DMS114 treated with DMSO at 0.1 percent for 48 hours (cell line): ENCODE data around the gene RSAD1.
"Not testable (repeated sequence)": the region's sequence is repeated elsewhere in the genome, so short reads cannot be mapped to it uniquely, and the experiment has no call there.

ENCODE experiments used
- DNase-seq: peaks from one replicate; lab custom pipeline; 2025; ENCODE audit not compliant: unreplicated experiment; lab: John Stamatoyannopoulos, UW

Gene RSAD1

DNA sequence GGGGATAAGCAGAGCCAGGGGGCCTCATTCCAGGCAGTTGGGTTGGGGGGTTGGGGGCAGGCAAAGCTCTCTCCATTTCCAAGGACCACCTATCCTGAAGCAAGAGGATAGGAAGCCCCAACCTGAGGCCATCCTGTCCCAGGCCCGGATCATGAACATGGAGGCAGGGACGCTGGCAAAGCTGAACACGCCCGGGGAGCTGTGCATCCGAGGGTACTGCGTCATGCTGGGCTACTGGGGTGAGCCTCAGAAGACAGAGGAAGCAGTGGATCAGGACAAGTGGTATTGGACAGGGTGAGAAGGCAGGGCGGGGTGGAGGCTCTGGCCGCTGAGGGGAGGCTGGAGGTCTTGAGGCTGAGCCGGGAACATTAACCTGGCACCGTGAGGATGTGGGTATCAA, 6.4 kb upstream of the RSAD1 start:
- DNase-seq = no peak

DNA sequence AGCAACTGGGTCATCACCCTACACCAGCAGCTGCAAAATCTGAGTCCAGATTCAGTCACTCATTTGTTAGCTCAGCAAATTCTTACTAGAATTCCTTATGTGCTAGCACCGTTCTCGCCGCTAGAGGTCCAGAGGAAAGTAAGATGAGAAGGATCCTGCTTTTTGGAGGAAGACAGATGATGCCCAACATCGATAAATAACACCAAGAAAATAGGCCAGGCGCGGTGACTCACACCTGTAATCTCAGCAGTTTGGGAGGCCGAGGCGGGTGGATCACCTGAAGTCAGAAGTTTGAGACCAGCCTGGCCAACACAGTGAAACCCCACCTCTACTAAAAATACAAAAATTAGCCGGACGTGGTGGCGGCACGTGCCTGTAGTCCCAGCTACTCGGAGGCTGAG, 5.9 kb upstream of the RSAD1 start:
- peak; percentile 5 for DNase-seq

DNA sequence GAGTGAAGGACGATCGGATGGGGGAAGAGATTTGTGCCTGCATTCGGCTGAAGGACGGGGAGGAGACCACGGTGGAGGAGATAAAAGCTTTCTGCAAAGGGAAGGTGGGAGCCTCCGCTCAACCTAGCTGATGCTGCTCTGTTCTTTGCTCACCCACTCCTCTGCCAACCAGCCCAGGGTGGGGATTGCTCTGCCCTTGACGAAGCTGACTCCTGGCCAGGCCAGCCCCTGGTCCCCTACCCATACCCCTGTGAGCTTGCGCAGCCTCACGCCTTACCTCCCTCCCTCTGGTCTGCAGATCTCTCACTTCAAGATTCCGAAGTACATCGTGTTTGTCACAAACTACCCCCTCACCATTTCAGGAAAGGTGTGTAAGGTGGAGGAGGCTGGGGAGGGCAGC, 4.8 kb upstream of the RSAD1 start:
- DNase-seq = no peak

DNA sequence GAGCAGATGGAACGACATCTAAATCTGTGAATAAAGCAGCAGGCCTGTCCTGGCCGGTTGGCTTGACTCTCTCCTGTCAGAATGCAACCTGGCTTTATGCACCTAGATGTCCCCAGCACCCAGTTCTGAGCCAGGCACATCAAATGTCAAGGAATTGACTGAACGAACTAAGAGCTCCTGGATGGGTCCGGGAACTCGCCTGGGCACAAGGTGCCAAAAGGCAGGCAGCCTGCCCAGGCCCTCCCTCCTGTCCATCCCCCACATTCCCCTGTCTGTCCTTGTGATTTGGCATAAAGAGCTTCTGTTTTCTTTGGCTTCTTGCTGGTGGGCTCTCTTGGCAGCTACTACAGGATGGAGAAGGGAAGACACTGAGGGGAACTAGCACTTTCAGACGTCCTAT, 4.1 kb upstream of the RSAD1 start:
- no peak for DNase-seq

DNA sequence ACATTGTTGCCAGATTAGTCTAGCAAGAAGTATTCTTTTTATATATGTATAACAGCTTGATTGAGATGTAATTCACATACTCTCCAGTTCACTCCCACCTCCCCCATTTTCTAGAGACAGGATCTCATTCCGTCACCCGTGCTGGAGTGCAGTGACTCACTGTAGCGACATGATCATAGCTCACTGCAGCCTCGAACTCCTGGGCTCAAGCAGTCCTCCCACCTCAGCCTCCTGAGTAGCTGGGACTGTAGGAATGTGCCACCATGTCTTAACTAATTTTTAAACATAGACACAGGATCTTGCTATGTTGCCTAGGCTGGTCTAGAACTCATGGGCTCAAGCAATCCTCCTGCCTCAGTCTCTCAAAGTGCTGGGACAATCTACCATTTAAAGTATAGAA, 3.3 kb upstream of the RSAD1 start:
- DNase-seq = no peak

DNA sequence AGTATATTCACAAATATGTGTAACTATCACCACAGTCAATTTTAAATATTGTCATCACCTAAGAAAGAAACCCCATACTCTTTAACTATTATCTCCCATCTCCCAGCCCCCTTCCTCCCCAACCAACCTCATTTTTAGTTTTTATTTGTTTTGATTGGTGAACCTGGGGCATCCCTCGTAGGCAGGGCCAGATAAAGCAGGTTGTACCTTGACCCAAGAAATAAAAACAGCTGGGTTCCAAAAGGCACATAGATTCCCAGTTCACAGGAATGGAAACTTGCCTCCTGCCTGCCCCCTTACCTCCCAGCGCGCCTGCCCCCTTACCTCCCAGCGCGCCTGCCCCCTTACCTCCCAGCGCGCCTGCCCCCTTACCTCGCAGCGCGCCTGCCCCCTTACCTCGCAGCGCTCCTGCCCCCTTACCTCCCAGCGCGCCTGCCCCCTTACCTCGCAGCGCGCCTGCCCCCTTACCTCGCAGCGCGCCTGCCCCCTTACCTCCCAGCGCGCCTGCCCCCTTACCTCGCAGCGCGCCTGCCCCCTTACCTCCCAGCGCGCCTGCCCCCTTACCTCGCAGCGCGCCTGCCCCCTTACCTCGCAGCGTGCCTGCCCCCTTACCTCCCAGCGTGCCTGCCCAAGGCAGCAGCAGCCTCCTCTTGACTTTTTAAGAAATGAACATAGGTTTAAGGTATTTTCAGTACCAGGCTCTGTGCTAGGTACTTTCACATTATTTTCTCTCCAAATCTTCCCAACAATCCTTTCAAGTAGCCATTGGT, 2.7 kb upstream of the RSAD1 start:
- DNase-seq = not testable (repeated sequence)

DNA sequence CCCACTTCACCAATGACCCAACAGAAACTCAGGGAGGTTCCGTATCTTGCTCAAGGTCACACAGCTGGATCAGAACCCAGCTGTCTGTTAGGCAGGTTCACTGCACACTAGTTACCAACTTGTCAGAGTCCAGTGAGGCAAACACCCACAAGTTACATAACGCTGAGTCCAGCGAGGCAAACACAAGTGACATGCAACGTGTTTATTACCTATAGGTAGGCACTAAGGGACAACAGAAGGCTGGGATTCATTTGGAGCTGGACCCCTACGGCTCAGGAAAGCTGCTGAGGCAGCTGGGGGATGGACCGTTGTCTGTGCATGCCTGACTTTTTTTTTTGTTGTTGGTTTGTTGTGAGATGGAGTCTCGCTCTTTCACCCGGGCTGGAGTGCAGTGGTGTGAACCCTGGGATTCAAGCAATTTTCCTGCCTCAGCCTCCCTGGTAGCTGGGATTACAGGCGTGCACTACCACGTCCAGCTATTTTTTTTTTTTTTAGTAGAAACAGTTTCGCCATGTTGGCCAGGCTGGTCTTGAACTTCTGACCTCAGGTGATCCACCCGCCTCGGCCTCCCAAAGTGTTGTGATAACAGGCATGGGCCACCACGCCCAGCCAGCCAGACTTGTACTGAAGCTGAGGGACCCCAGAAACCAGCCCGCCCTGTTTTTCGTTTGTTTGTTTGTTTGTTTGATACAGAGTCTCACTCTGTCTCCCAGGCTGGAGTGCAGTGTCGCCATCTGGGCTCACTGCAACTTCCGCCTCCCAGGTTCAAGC, 1.9 kb upstream of the RSAD1 start:
- no peak for DNase-seq

DNA sequence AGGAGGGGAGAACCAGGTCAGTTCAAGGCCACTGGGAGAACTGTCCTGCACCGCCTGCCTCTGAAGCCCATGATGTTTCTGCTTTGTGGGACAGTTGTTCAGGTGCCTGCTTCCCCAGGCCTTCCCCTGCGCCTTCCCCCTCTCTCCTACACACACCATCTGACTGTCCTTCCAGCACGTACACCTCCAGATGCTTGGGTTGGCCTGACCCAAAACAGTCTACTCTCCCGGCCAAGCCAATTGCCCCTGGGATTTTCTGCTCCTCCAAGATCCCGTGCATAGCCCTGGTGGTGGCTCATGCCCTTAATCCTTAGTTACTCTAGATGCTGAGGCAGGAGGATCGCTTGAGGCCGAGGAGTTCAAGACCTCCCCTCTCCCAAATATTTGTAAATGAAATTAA, 684 bp upstream of the RSAD1 start:
- DNase-seq = no peak

DNA sequence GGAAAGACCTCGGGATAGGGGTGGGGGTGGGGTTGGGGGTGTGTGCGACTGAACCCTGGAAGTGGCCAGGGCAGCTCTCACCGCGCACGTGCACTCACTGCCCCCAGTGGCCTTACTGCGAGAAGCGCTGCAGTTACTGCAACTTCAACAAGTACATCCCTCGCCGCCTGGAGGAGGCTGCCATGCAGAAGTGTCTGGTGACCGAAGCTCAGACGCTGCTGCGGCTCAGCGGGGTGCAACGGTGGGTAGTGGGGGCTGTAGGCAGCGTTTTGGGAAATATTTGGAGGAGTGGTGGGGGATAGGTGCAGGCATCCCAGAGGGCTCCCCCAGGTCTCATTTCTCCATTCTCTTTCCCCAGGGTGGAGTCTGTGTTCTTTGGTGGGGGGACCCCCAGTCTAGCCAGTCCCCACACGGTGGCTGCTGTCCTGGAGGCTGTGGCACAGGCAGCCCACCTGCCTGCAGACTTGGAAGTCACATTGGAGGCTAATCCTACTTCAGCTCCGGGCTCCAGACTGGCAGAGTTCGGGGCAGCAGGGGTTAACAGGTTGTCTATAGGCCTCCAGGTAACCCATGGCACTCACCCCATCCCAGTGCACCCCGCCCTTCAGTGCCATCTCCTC, 972 bp downstream of the RSAD1 start:
- peak; percentile 70 for DNase-seq

DNA sequence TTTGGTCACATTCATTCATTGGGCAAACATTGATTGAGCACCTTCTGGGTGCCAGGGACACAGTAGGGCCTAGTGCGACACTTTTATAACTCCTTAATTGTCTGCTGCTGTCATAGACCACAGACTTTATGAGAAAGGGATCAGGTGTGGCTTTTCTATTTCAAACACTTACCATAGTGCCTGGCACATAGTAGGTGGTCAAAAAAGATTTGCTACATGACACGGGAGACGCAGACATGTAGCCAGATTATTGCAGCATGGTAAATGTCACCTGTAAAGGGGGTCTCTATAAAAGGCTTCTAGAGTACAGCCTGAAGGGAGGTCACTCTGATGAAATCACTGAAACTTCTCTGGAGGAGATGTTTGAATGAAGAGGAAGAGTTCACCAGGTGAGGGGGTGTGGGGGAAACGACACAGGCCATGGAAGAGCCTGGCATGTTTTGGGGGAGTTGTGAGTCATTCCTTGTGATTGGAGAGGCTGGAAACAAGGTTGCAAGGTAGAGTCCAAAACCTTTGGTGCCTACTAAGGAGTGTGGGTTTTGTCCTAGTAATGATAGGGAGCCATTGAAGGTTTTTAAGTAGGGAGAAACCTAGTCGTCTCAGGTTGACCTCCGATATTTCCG, 1.6 kb downstream of the RSAD1 start:
- DNase-seq = no peak

DNA sequence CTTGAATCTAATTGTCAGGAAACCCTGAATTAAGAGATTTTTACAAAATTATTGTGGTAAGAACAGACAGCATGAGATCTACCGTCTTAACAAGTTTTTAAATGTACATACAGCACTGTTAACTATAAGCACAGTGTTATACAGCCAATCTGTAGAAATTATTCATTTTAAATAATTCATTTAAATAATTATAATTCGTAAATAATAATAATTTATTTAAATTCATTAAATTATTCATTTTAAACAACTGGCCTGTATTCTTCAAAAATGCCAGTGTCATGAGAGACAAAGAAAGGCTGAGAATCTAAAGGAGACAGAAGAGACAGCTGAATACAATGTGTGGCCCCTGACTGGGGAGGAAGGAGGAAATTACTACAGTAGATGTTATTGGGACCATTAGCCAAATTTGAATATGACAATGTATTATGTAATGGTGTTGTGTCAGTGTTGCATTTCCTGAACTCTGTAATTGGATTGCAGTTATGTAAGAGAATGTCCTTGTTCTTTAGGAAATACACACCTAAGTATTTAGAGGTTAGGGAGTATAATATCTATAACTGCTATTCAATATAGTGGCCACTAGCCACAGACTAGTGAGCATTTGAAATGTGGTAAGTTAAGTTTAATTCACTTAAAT, 2.3 kb downstream of the RSAD1 start:
- no peak for DNase-seq

DNA sequence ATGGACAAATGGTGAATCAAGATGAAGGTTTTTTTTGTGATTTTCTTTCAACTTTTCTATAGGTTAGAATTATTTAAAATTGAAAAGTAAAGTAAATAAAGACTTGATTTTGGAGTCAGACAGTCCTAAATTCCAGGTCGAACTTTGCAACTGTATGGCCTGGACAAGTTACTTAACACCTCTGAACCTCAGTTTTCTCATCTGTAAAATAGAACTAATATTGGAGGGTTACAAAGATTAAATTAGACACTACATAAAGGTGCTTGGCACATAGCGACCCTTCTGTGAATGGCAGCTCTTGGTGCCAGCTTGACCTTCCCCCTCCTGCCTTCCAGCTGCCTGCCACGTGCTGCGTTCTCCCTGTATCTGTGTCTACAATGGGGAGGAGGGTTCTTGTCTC, 3.0 kb downstream of the RSAD1 start:
- DNase-seq = no peak

DNA sequence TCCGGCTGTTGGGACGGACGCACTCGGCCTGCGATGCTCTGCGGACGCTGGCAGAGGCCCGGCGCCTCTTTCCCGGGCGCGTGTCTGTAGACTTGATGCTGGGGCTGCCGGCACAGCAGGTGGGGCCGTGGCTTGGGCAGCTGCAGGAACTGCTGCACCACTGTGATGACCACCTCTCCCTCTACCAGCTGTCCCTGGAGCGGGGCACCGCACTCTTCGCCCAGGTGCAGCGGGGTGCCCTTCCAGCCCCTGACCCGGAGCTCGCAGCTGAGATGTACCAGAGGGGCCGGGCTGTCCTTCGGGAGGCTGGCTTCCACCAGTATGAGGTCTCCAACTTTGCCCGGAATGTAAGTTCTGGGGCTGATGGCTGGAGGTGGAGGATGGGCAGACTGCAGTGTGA, 3.5 kb downstream of the RSAD1 start:
- DNase-seq = no peak

DNA sequence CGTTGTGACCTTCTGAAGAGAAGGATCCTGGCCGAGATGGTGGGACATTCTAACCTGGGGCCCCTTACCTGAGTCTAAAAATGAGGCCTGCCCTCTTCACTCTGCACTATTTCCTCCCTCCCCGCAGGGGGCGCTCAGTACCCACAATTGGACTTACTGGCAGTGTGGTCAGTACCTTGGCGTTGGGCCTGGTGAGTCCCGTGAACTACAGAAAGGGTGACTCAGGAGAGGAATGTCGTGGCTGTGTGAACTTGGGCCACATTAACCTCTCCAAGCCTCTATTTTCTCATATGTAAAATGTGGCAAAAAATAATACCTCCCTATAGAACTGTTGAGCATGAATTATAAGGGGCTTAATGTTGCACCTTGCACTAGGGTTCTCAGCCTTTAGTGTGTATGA, 3.9 kb downstream of the RSAD1 start:
- DNase-seq = peak; percentile 50

DNA sequence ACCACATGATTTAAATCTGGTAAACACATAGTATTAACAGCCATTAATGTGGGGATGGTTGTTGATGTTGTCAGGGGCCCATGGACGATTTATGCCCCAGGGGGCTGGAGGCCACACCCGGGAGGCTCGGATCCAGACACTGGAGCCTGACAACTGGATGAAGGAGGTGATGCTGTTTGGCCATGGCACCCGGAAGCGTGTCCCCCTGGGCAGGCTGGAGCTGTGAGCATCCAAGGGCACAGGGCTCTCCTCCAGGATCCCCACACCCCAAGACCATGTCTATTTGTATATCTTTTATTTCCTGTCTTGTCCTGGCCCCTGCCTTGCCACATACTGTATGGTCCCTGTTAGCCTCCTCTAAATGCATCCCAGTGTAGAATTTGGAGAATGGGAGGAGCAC, 4.6 kb downstream of the RSAD1 start:
- DNase-seq = no peak

DNA sequence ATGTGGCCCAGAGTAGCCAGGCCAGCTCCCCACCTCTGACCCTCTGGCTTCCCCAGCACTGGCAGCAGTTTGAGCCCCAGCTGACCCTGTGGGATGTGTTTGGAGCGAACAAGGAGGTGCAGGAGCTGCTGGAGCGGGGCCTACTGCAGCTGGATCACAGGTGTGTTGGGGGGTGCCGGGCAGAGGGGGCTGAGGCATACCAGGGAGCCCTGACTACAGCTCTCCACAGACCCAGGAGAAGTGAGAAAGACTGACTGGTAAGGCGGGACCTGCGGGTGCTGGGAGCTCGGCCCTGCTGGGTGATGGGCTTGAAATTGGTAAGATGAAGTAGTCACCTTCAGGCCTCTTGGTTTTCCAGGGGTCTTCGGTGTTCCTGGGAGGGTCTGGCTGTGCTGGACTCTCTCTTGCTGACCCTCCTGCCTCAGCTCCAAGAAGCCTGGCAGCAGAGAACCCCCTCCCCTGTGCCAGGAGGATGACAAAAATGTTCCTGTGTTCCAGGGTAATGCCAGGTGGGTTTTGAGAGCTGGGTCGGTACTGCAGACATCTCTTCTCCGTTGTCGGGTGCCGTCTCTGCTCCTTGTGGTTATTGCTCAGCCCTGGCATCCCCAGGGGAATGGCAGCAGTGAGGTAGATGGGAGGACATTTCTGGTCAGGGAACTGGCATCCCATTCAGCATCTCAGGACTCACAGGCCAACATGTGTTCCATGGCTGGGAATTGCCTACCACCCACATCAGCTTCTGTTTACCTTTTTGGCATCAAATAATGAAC, 5.9 kb downstream of the RSAD1 start:
- no peak for DNase-seq

DNA sequence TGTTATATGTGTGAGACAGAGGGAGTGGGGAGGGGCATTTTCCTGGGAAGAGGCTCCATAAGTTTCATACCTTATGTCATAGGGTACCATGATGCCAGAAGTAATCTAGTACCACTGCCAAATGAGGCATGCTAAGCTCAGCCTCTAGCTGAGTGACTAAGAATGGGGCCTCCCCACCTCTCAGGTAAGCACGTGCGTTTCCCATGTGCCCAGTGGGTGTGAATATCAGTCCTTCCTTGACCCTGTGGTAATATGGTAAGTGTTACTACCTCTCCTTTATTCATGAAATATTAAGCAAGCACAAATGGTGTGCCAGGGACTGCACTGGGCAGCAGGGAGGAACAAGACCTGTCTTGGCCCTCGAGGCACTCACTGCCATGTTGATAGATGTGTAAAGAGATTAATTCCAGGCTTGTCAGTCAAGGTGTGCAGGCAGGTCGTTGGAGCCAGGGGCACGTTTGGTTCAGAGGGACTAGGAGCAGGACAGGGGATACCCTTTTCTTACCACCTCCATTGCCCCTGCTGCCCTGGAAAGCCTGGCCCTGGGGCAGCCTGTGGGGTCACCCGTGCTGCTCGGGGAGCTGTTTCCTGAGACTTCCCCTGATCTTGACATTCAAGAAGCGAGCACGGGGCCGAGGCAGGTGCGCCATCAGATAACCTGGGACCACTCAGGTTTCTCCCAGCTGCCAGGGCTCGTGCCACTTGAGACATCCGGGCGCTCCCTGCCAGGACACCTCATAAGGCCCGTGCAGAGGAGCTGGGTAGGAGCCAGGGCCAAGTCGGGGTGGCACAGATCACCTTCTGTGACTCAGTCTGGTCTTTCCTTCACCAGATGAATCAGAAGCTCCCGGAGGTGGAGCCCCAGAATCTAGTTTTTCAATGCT, 8.8 kb downstream of the RSAD1 start:
- DNase-seq = no peak

DNA sequence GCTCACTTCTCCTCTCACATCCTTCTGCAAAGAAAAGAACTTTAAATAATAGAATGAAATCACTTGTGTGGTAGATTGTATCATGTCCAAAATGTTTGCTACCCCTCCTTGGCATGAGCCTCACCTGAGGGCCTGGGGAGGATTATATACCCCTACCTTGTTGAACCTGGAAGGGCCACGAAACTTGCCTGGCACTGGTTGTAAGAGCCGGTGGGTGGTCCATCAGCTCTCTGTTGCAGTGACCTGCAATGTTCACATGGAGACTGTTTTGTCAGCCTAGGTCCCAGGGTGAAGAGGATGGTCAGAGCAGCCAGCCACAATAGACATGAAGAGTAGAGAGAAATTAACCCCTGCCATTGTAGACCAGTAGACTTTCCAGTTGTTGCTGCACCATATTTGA, 10.2 kb downstream of the RSAD1 start:
- no peak for DNase-seq

DNA sequence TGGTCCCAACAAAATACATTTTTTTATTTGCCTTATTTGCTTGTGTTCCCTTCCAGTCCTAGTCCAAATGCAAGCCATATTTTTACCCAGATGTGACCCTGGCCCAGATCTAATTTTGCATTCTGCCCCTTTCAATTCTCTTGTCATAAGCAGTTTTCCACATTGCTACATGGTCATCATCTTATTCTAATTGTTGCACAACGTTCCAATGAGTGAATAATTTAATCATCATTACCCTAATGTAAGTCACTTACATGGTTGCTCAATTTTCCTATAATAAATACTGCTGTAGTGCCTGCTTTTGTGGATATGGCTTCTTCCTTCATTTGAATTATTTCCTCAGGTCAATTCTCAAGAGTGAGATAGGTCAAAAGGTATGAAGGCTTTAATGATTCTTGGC, 12.8 kb downstream of the RSAD1 start:
- DNase-seq = no peak

DNA sequence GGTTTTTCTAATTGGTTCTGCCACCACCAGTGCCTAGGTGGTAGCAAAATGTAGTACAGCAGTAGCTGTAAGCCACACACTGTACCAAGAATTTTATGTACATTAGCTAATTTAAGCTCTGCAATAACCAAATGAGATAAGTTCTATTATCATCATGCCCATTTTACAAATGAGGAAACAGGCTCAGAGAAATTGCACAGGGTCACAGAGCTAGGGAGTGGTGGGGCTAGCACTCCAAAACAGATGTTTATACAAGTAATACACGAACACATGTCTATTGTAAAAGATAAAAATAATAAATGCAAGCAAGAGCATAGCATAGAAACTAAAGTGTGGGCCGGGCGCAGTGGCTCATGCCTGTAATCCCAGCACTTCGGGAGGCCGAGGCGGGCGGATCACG, 13.6 kb downstream of the RSAD1 start:
- DNase-seq = no peak
